Smooth muscle cell (in vitro differentiated cells): ENCODE data around the gene FAM216B. TPM values are rescaled to one million over a fixed set of nuclear protein-coding genes. Genes with fewer than 3 reads are reported as not detected.
A peak's percentile ranks its signal among the peaks of the same experiment; 100 is the strongest.

Experiments used
- DNase-seq: peaks from one replicate; lab custom pipeline; 2025; ENCODE audit not compliant: unreplicated experiment; lab: John Stamatoyannopoulos, UW
- H2AFZ ChIP-seq: fragments of 200-600 bp; sonication (generic); 2 replicates; pipeline ENCODE4 v1.6.0; 2016; ENCODE audit warnings: antibody characterized with exemption, low read depth, mild to moderate bottlenecking
- H3F3A ChIP-seq: fragments of 200-600 bp; sonication (generic); 2 replicates; pipeline ENCODE4 v1.6.0; 2017; ENCODE audit warnings: antibody characterized with exemption, low read depth
- H3K27ac ChIP-seq: fragments of 200-600 bp; sonication (generic); 2 replicates; pipeline ENCODE4 v1.5.1; 2016; ENCODE audit warnings: low read depth, mild to moderate bottlenecking
- H3K27me3 ChIP-seq: fragments of 200-600 bp; sonication (generic); 2 replicates; pipeline ENCODE4 v1.6.1; 2016; ENCODE audit warnings: low read depth, mild to moderate bottlenecking
- H3K36me3 ChIP-seq: fragments of 200-600 bp; sonication (generic); 2 replicates; pipeline ENCODE4 v1.5.1; 2016; ENCODE audit warnings: low read depth
- H3K4me1 ChIP-seq: fragments of 200-600 bp; sonication (generic); 2 replicates; pipeline ENCODE4 v1.5.1; 2016; ENCODE audit warnings: low read depth
- H3K4me2 ChIP-seq: fragments of 200-600 bp; sonication (generic); 2 replicates; pipeline ENCODE4 v1.6.0; 2016; ENCODE audit warnings: mild to moderate bottlenecking
- H3K4me3 ChIP-seq: fragments of 200-600 bp; sonication (generic); 2 replicates; pipeline ENCODE4 v1.5.1; 2016; ENCODE audit warnings: mild to moderate bottlenecking
- H3K79me2 ChIP-seq: fragments of 200-600 bp; sonication (generic); 2 replicates; pipeline ENCODE4 v1.6.0; 2016; ENCODE audit warnings: low read depth, mild to moderate bottlenecking
- H3K9ac ChIP-seq: fragments of 200-600 bp; sonication (generic); 2 replicates; pipeline ENCODE4 v1.6.0; 2016; ENCODE audit warnings: low read depth
- H3K9me3 ChIP-seq: fragments of 200-600 bp; sonication (generic); replicated peaks from 2 replicates; pipeline ENCODE4 v1.5.1; 2016; ENCODE audit warnings: low read depth
- H4K20me1 ChIP-seq: fragments of 200-600 bp; sonication (generic); 2 replicates; pipeline ENCODE4 v1.6.0; 2016; ENCODE audit warnings: low read depth
- WGBS: methylation state at CpG from one replicate; pipeline ENCODE4 v1.1.7; 2016; ENCODE audit warnings: low lambda C conversion rate; 5-methylcytosine and 5-hydroxymethylcytosine counted together
- polyA plus RNA-seq: library from polyadenylated mRNA; unstranded; fragments of >200 nt; fragmentation: Nextera tagmentation; extraction: Ambion mirVana; gene quantifications from 2 replicates; pipeline ENCODE4 v1.2.1, GENCODE V29; 2016
- total RNA-seq: library from RNA; depleted of rRNA; stranded (reverse); fragments of >200 nt; gene quantifications from 2 replicates; pipeline ENCODE4 v1.2.3, GENCODE V29; 2014
- TF ChIP-seq, protein P1 (sequence below): fragments of 200-600 bp; sonication (generic); IDR thresholded peaks from 2 replicates; pipeline ENCODE4 v1.5.1; 2017; ENCODE audit warnings: borderline replicate concordance, mild to moderate bottlenecking, antibody characterized with exemption; ENCODE audit not compliant: insufficient read depth, poor library complexity, severe bottlenecking

Gene FAM216B
- total RNA-seq (not detected in 2 replicates), polyA plus RNA-seq (not detected in 2 replicates)

DNA sequence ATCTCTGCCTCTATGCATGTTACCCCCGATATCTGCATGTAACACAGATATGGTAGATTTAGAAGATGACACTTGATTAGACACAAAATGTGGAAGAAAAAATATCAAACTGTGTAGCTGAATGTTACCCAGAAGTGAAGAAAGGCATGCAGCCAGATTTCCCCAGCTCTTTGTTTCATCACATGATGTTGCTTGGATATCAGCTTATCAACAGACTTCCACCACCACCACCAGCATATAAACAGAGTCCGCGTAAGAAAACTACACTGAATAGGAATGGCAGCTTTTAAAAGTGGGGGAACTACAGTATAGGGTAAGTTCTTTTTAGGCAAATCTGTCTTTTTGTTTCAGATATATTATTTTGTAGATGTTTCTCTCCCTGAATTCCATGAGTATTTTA lies at the start of gene FAM216B:
TSS of gene FAM216B (plus strand) at position 233 of the 400 bp plus-strand sequence. CDS start 2,484 bp downstream, outside the sequence.
- Histone ChIP-seq H3K27ac (no peak within 1 kb of the TSS), H3K9ac (no peak within 1 kb of the TSS), H3K4me1 (no peaks in the 10 kb centered on the region), H3K4me2 (peak within 1 kb of the TSS; percentile 22), H3K36me3 (no peaks in the 10 kb centered on the region), H3K4me3 (no peak within 1 kb of the TSS), H2AFZ (peak within 1 kb of the TSS; percentile 5), H3K79me2 (no peaks in the 10 kb centered on the region), H4K20me1 (no peaks in the 10 kb centered on the region), H3F3A (no peaks in the 10 kb centered on the region), H3K9me3 (no peaks in the 10 kb centered on the region), H3K27me3 (no peaks in the 10 kb centered on the region)
- WGBS, result 62% methylated on average over 3 of the region's 3 CpGs
- TF ChIP-seq, protein P1, sequence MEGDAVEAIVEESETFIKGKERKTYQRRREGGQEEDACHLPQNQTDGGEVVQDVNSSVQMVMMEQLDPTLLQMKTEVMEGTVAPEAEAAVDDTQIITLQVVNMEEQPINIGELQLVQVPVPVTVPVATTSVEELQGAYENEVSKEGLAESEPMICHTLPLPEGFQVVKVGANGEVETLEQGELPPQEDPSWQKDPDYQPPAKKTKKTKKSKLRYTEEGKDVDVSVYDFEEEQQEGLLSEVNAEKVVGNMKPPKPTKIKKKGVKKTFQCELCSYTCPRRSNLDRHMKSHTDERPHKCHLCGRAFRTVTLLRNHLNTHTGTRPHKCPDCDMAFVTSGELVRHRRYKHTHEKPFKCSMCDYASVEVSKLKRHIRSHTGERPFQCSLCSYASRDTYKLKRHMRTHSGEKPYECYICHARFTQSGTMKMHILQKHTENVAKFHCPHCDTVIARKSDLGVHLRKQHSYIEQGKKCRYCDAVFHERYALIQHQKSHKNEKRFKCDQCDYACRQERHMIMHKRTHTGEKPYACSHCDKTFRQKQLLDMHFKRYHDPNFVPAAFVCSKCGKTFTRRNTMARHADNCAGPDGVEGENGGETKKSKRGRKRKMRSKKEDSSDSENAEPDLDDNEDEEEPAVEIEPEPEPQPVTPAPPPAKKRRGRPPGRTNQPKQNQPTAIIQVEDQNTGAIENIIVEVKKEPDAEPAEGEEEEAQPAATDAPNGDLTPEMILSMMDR, result no peak
- DNase-seq, result no peak

DNA sequence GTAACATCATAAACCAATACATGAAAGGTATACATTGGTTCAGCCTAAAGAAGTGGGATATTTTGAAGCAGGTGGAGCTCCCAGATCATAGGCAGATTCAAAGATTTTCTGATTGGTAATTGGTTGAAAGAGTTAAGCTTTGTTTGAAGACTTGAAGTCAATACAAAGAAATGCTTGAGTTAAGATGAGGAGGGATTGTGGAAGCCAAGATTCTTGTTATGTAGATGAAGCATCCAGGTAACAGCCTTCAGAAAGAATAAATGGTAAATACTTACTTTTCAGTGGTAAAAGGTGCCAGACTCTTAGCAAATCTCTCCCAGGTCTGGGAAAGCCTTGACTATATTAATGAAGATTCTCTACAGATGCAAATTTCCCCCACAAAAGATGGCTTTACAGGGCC lies 49.3 kb upstream of the FAM216B start:
- H4K20me1 ChIP-seq, result no peaks in the 10 kb centered on the region
- H3K79me2 ChIP-seq, result no peaks in the 10 kb centered on the region
- no peak overlapping the region for H2AFZ ChIP-seq
- no peaks in the 10 kb centered on the region for H3K9me3 ChIP-seq
- H3K4me1 ChIP-seq, result no peaks in the 10 kb centered on the region
- no peaks in the 10 kb centered on the region for H3K36me3 ChIP-seq
- H3K27me3 ChIP-seq, result no peaks in the 10 kb centered on the region
- TF ChIP-seq, protein P1, result no peak
- H3F3A ChIP-seq, result no peaks in the 10 kb centered on the region
- no peak overlapping the region for H3K4me3 ChIP-seq
- H3K27ac ChIP-seq, result no peak overlapping the region
- H3K4me2 ChIP-seq, result no peak overlapping the region
- no peak overlapping the region for H3K9ac ChIP-seq
- no peak for DNase-seq

DNA sequence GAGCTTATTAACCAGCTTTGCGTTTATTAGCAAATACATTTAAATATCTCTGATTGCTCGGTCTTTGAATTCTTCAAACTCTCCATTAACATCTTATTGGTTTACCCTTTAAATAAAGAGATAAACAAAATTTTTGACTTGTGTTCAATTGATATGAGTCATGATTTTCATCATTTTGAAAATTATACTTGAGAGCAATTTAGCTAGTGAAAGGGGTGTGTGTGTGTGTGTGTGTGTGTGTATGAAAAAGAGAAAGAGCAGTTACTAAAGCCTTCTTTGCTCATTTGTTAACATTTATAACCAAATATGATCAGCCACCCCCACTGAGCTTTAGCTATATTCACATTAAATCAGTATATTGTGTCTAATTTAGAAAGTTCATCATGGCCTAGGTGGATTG lies 48.3 kb upstream of the FAM216B start:
- Histone ChIP-seq H3F3A (no peaks in the 10 kb centered on the region), H3K27me3 (no peaks in the 10 kb centered on the region), H4K20me1 (no peaks in the 10 kb centered on the region), H3K9ac (no peak overlapping the region), H3K9me3 (no peaks in the 10 kb centered on the region), H2AFZ (no peak overlapping the region), H3K4me1 (no peaks in the 10 kb centered on the region), H3K27ac (no peak overlapping the region), H3K79me2 (no peaks in the 10 kb centered on the region), H3K4me2 (no peak overlapping the region), H3K36me3 (no peaks in the 10 kb centered on the region), H3K4me3 (no peak overlapping the region)
- TF ChIP-seq, protein P1, result no peak
- DNase-seq, result no peak
- 99% methylated on average over 2 of the region's 2 CpGs for WGBS

DNA sequence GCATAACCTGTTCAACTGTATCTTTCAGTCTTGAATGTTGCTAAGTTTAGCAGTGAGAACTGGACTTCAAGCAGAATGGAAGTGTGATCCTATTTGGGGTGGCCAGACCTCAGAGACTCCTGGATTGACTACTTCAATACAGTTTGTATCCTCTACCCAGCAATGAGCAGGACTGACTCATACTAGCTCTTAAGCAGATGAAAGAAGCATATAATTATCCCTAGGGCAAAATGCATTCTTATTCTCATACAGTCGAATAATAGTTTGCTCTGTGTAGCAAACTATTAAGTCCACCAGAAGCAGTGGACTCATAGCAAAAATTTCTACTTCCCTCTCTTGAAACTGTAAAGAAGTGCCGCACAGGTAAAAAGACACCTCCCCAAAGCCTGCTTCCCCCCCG lies 46.4 kb upstream of the FAM216B start:
- H2AFZ ChIP-seq, result no peak overlapping the region
- TF ChIP-seq, protein P1, result no peak
- WGBS, result 89% methylated on average over 3 of the region's 3 CpGs
- no peaks in the 10 kb centered on the region for H3F3A ChIP-seq
- H3K79me2 ChIP-seq, result no peaks in the 10 kb centered on the region
- H3K27me3 ChIP-seq, result no peaks in the 10 kb centered on the region
- no peaks in the 10 kb centered on the region for H3K9me3 ChIP-seq
- H3K4me2 ChIP-seq, result no peak overlapping the region
- H3K4me1 ChIP-seq, result no peaks in the 10 kb centered on the region
- H3K36me3 ChIP-seq, result no peaks in the 10 kb centered on the region
- no peak for DNase-seq
- H4K20me1 ChIP-seq, result no peaks in the 10 kb centered on the region
- no peak overlapping the region for H3K4me3 ChIP-seq
- no peak overlapping the region for H3K9ac ChIP-seq
- H3K27ac ChIP-seq, result no peak overlapping the region
